Measurements from ENCODE around the gene TRPM5.
A peak's percentile ranks its signal among the peaks of the same experiment; 100 is the strongest.

The TRPM5 gene

DNA sequence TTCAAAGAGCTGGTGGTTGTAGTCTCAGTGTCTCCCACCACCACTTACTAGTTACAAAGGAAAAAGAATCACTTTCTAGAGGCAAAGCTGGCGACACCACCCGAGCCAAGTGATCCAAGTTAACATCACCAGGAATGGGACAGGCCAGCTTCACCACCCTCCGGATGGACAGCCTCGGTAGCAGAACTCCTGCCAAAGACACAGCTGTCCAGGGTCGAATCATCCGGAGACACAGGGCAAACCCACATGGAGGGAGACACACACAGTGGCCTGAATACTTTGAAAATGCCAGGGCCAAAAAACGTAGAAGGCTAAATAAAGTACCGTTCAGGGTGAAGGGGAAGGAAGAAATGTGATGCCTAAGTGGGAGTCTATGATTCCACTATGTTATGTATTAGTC, 33.6 kb upstream of the TRPM5 start:
- no peaks in the 10 kb centered on the region for H3K9me3 ChIP-seq (ENCODE audit: control insufficient read depth in 1 of 2, low read length in 2 of 2)
- H3K4me3 ChIP-seq (ENCODE audit: low read depth in 1 of 2, low read length in 2 of 2), result no peak overlapping the region
- no peaks in the 10 kb centered on the region for H3K27me3 ChIP-seq (ENCODE audit: low read depth, low read length)
- no peaks in the 10 kb centered on the region for H3K36me3 ChIP-seq (ENCODE audit: control insufficient read depth in 1 of 2, insufficient read depth in 2 of 2, low read length in 2 of 2)
- H3K27ac ChIP-seq (ENCODE audit: low read length), result no peak overlapping the region
- peaks cover 0 to 4% of the 10 kb centered on the region in 2 donors for H3K4me1 ChIP-seq (ENCODE audit: control insufficient read depth in 1 of 2, insufficient read depth in 2 of 2, low read length in 2 of 2)

DNA sequence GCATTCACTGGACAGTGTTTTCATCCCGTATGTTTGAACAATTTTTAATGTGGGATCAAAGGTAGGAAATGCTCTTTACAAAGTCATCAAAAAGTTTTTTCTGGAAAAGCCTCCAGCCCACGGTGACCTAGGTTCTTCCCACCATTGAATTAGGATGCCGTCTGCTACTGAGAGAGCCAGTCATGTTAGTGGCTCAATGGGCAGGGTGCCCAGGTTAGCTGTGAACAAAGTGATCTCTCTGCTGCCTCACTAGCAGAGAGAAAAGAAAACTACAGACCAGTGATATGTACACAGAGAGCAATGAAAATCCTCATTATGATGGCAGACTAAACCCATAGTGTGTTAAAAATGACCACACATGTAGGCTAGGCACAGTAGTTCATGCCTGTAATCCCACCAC, 32.9 kb upstream of the TRPM5 start:
- no peaks in the 10 kb centered on the region for H3K36me3 ChIP-seq (ENCODE audit: control insufficient read depth in 1 of 2, insufficient read depth in 2 of 2, low read length in 2 of 2)
- no peaks in the 10 kb centered on the region for H3K27me3 ChIP-seq (ENCODE audit: low read depth, low read length)
- H3K4me1 ChIP-seq (ENCODE audit: control insufficient read depth in 1 of 2, insufficient read depth in 2 of 2, low read length in 2 of 2), result peaks cover 0 to under 1% of the 10 kb centered on the region in 2 donors
- H3K4me3 ChIP-seq (ENCODE audit: low read depth in 1 of 2, low read length in 2 of 2), result no peak overlapping the region
- no peak overlapping the region for H3K27ac ChIP-seq (ENCODE audit: low read length)
- no peaks in the 10 kb centered on the region for H3K9me3 ChIP-seq (ENCODE audit: control insufficient read depth in 1 of 2, low read length in 2 of 2)

DNA sequence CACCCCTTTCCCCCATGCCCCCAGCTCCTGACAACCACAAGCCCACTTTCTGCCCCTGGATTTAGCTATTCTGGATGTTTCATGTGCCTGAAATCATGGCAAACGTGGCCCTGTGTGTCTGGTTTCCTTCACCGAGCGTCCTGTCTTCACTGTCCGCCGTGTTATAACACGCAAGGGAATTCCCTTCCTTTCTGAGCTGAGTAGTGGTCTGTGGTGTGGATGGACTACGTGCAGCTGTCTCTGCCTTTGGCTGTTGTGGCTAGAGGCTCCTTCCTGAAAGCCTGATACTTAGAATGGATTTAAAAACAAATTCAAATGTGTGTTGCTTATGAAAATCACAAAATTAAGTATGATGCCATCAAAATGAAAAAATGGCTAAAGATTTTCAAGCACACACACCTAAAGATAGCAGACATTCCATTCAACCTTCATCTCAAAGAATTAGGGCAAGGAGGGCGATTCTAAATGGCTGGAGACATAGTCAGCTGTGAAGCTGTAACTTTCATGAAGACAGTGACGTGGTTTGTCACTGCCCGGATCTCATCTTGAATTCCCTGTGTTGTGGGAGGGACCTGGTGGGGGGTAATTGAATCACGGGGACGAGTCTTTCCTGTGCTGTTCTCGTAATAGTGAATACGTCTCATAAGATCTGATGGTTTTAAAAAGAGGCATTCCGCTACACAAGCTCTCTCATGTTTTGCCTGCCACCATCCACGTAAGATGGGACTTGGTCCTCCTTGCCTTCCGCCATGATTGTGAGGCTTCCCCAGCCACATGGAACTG, 31.0 kb upstream of the TRPM5 start:
- Histone ChIP-seq H3K4me1 (ENCODE audit: control insufficient read depth in 1 of 2, insufficient read depth in 2 of 2, low read length in 2 of 2) (no peaks in the 10 kb centered on the region), H3K36me3 (ENCODE audit: control insufficient read depth in 1 of 2, insufficient read depth in 2 of 2, low read length in 2 of 2) (no peaks in the 10 kb centered on the region), H3K9me3 (ENCODE audit: control insufficient read depth in 1 of 2, low read length in 2 of 2) (no peaks in the 10 kb centered on the region), H3K27ac (ENCODE audit: low read length) (no peak overlapping the region), H3K4me3 (ENCODE audit: low read depth in 1 of 2, low read length in 2 of 2) (no peak overlapping the region), H3K27me3 (ENCODE audit: low read depth, low read length) (no peaks in the 10 kb centered on the region)

DNA sequence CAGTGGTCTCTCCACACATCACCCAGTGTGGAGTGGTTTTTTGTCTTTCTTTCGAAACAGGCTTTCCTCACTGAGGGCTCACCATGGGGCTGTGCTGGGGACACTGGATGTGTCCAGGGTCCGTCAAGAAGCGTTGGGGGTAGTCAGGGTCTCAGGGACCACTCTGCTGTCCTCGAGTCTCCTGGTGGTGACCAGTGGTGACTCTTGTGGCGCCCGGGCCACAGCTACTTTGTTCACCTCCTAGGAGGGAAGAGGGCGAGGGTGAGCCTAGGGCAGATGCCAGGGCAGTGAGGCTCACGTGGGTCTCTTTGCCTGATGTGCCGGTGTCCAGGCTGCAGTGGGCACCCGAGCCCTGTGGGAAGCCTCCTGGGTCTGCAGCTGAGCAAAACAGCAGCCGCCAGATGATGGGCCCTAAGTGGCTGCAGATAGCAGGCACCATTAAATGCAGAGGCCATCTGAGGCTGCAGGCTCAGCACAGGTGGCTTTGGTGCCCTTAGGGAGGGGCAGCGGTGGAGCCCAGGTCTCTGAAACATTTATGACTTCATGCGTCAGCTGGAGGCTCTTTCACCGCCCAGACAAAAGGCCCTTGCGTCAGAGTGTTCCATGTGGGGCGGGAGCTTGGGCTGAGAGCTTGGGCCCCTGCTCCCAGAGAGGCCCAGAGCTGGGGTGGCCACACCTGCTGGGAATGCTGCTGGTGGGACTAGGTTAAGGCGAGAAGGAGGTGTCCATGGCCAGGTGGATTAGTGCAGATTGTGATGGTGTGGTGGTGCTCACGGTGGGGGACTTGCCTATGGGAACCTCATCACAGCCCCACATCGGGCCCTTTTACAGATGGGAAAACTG, 30.0 kb upstream of the TRPM5 start:
- no peaks in the 10 kb centered on the region for H3K36me3 ChIP-seq (ENCODE audit: control insufficient read depth in 1 of 2, insufficient read depth in 2 of 2, low read length in 2 of 2)
- H3K9me3 ChIP-seq (ENCODE audit: control insufficient read depth in 1 of 2, low read length in 2 of 2), result no peaks in the 10 kb centered on the region
- no peaks in the 10 kb centered on the region for H3K27me3 ChIP-seq (ENCODE audit: low read depth, low read length)
- no peaks in the 10 kb centered on the region for H3K4me1 ChIP-seq (ENCODE audit: control insufficient read depth in 1 of 2, insufficient read depth in 2 of 2, low read length in 2 of 2)
- peak overlapping the region; percentile 23 for H3K27ac ChIP-seq (ENCODE audit: low read length)
- no peak overlapping the region for H3K4me3 ChIP-seq (ENCODE audit: low read depth in 1 of 2, low read length in 2 of 2)

DNA sequence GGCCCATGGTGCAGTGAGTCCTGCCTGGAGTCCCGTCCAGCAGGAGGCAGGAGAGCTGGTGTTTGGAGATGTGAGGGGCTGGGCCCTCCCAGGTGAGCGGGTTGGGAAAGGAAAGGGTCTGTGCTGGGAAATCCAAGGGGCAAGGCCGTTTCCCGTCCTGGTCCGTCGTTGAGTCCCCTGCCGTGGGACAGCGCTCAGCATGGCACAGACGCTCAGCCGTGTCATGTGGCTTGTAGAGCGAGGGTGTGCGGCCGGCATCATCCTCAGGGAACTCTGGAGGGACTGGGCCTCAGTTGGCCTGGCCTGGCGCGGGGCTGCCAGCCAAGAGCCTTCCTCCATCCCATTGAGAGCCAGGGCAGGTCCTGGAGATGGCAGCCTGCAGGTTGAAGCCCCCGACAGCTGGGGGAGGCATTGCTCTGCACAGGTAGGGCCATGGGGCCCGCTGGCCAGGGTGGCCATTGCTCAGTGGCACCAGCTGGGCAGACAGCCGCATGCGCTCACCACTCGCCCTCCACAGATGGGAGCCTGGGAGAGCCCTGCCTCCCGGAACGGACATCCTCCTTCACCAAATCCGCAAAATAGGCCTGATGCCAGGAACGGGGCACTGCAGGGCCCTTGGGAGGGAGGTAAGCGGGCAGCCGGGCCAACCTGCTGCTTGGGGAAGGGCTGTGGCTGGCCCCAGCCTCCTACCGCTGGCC, 29.2 kb upstream of the TRPM5 start:
- H3K4me1 ChIP-seq (ENCODE audit: control insufficient read depth in 1 of 2, insufficient read depth in 2 of 2, low read length in 2 of 2), result no peaks in the 10 kb centered on the region
- no peak overlapping the region for H3K27ac ChIP-seq (ENCODE audit: low read length)
- H3K27me3 ChIP-seq (ENCODE audit: low read depth, low read length), result no peaks in the 10 kb centered on the region
- no peak overlapping the region for H3K4me3 ChIP-seq (ENCODE audit: low read depth in 1 of 2, low read length in 2 of 2)
- no peaks in the 10 kb centered on the region for H3K9me3 ChIP-seq (ENCODE audit: control insufficient read depth in 1 of 2, low read length in 2 of 2)
- H3K36me3 ChIP-seq (ENCODE audit: control insufficient read depth in 1 of 2, insufficient read depth in 2 of 2, low read length in 2 of 2), result no peaks in the 10 kb centered on the region

DNA sequence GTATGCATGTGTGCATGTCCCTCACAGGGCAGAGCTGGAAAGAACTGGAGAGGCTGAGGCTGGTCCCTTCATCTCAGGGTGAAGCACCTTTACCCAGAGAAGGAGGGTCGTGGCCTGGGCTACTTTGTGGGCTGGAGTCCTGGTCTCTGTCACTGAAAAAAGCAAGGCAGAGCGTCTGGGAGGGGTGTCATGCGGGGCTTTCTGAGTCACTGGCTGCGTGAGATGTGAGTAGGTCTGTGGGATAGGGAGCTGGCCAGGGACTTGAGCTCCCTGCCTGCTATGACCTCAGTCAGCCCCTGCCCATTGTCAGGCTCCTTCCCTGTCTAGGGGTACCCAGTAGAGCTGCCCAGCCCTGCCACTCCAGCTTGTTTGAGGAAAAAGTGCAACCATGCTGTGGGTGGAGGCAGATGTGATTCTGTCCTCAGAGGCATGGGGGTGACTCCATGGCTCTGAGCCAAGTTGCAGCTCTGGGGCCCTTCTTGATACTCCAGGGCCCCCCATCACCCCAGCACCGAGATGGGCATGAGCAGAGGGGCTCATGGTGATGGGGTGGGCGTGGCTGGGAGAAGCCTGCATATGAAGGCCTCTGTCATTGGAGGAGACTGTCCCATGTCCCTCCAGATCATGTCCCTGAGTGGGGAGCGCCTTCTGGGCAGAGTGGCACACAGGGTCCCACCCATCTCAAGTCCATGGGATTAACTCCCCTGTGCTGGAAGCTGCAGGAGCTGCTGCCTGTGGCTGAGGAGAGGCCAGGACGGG, 28.3 kb upstream of the TRPM5 start:
- Histone ChIP-seq H3K36me3 (ENCODE audit: control insufficient read depth in 1 of 2, insufficient read depth in 2 of 2, low read length in 2 of 2) (no peaks in the 10 kb centered on the region), H3K27me3 (ENCODE audit: low read depth, low read length) (no peaks in the 10 kb centered on the region), H3K27ac (ENCODE audit: low read length) (no peak overlapping the region), H3K4me1 (ENCODE audit: control insufficient read depth in 1 of 2, insufficient read depth in 2 of 2, low read length in 2 of 2) (no peaks in the 10 kb centered on the region), H3K4me3 (ENCODE audit: low read depth in 1 of 2, low read length in 2 of 2) (no peak overlapping the region), H3K9me3 (ENCODE audit: control insufficient read depth in 1 of 2, low read length in 2 of 2) (no peaks in the 10 kb centered on the region)

DNA sequence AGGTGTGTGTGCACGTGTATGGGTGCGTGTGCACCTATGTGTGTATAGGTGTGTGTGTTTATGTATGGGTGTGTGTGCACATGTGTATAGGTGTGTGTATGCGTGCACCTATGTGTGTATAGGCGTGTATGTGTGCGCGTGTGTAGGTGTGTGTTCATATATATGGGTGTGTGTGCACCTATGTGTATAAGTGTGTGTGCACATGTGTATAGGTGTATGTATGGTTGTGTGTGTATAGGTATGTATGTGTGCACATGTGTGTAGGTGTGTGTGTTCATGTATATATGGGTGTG, 27.4 kb upstream of the TRPM5 start:
- no peaks in the 10 kb centered on the region for H3K36me3 ChIP-seq (ENCODE audit: control insufficient read depth in 1 of 2, insufficient read depth in 2 of 2, low read length in 2 of 2)
- no peaks in the 10 kb centered on the region for H3K9me3 ChIP-seq (ENCODE audit: control insufficient read depth in 1 of 2, low read length in 2 of 2)
- H3K4me3 ChIP-seq (ENCODE audit: low read depth in 1 of 2, low read length in 2 of 2), result no peak overlapping the region
- H3K27ac ChIP-seq (ENCODE audit: low read length), result no peak overlapping the region
- no peaks in the 10 kb centered on the region for H3K4me1 ChIP-seq (ENCODE audit: control insufficient read depth in 1 of 2, insufficient read depth in 2 of 2, low read length in 2 of 2)
- no peaks in the 10 kb centered on the region for H3K27me3 ChIP-seq (ENCODE audit: low read depth, low read length)

DNA sequence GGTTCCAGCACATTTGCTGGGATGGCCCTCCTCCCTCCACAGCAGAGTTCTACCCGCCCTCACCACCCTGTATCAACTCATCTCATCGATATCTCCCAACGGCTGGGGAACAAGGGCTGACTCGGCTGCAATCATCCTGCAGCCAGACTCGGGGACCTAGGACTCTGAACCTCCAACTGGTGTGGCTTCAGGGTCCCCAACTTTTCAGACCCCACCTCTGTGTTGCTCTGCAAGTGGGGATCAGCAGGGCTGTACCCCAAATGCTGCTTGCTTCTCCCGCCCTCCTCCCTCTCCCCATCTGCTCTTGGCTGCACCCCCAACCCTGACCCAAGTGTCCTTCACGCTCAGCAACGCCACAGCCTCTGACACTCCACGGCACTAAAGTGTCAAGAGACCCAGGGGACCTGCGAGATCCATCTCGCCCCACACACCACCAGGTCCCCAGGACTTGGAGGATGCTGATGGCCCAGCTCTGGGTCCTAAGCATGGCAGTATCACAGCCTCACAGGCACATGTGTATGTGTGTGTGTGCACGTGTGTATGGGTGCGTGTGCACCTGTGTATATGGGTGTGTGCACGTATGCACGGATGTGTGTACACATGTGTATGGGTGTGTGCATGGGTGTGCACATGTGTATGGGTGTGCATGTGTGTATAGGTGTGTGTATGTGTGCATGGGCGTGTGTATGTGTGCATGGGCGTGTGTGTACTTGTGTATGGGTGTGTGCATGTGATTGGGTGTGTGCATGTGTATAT, 26.9 kb upstream of the TRPM5 start:
- Histone ChIP-seq H3K9me3 (ENCODE audit: control insufficient read depth in 1 of 2, low read length in 2 of 2) (no peaks in the 10 kb centered on the region), H3K27ac (ENCODE audit: low read length) (no peak overlapping the region), H3K36me3 (ENCODE audit: control insufficient read depth in 1 of 2, insufficient read depth in 2 of 2, low read length in 2 of 2) (no peaks in the 10 kb centered on the region), H3K27me3 (ENCODE audit: low read depth, low read length) (no peaks in the 10 kb centered on the region), H3K4me3 (ENCODE audit: low read depth in 1 of 2, low read length in 2 of 2) (no peak overlapping the region), H3K4me1 (ENCODE audit: control insufficient read depth in 1 of 2, insufficient read depth in 2 of 2, low read length in 2 of 2) (no peaks in the 10 kb centered on the region)

DNA sequence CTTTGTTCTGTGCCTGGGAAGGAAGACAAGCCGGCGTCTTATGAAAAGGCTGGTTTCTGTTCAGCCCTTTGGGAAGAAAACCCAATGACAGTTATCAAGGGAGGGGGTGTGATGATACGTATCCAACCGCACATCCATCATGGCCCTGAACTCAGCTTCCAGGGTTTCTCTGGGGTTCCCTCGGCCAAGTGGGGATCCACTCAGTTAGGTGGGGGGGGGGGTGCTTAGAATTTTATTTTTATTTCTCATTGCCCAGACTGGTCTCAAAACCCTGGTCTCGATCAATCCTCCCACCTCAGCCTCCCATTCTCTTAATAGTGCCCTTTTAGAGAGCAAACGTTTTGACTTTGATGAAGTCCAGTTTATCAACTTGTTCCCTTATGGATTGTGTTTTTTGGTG, 26.2 kb upstream of the TRPM5 start:
- no peaks in the 10 kb centered on the region for H3K9me3 ChIP-seq (ENCODE audit: control insufficient read depth in 1 of 2, low read length in 2 of 2)
- no peaks in the 10 kb centered on the region for H3K4me1 ChIP-seq (ENCODE audit: control insufficient read depth in 1 of 2, insufficient read depth in 2 of 2, low read length in 2 of 2)
- H3K4me3 ChIP-seq (ENCODE audit: low read depth in 1 of 2, low read length in 2 of 2), result no peak overlapping the region
- H3K36me3 ChIP-seq (ENCODE audit: control insufficient read depth in 1 of 2, insufficient read depth in 2 of 2, low read length in 2 of 2), result no peaks in the 10 kb centered on the region
- no peak overlapping the region for H3K27ac ChIP-seq (ENCODE audit: low read length)
- H3K27me3 ChIP-seq (ENCODE audit: low read depth, low read length), result no peaks in the 10 kb centered on the region

DNA sequence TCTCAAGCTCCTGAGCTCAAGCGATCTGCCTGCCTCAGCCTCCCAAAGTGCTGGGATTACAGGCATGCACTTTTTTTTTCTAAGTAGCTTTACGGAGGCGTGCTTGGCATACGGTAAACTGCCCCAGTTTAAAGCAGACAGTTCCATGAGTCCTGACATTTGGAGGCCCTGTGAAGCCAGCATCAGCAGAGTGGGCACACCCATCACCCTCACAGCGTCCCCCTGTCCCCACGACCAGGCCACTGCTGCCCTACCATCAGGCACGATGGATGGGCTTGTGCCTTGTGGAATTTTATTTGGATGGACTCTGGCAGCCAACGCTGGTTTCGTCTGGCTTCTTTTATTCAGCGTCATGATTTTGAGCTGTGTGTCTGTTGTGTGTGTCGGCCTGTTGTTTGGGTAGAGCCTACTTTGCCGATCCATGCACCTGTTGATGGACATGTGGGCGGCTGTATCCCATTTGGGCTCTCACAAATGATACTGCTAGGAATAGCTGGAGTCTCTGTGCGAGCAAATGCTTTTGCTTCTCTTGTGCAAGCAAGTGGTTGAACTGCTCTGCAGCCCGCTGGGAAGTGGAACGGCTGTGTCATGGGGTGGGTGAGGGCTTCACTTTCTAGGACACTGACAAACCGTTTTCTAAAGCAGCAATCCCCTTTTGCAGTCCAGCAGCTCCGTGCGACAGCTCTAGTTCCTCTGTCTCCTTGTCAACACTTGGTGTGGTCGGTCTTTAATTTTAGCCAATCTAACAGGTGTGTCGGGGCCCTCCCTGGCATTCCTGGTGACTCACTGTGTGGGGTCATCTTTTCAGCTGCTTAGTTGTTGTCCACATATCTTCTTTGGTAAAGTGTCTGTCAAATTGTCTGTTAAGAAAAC, 24.3 kb upstream of the TRPM5 start:
- no peak overlapping the region for H3K4me3 ChIP-seq (ENCODE audit: low read depth in 1 of 2, low read length in 2 of 2)
- H3K27ac ChIP-seq (ENCODE audit: low read length), result no peak overlapping the region
- H3K36me3 ChIP-seq (ENCODE audit: control insufficient read depth in 1 of 2, insufficient read depth in 2 of 2, low read length in 2 of 2), result no peaks in the 10 kb centered on the region
- no peaks in the 10 kb centered on the region for H3K27me3 ChIP-seq (ENCODE audit: low read depth, low read length)
- H3K9me3 ChIP-seq (ENCODE audit: control insufficient read depth in 1 of 2, low read length in 2 of 2), result no peaks in the 10 kb centered on the region
- H3K4me1 ChIP-seq (ENCODE audit: control insufficient read depth in 1 of 2, insufficient read depth in 2 of 2, low read length in 2 of 2), result no peaks in the 10 kb centered on the region

Data from muscle layer of duodenum (tissue), 2 donors.